OCI-LY3 (cell line): ENCODE data around the gene SERPINA12.

ENCODE experiments used
- H2AFZ ChIP-seq: fragments of 200-600, 300-600 bp; shearing (Covaris generic); 2 replicates; pipeline ENCODE4 v1.6.0; 2014; ENCODE audit warnings: antibody characterized with exemption, low read depth, low read length
- H3K27ac ChIP-seq: fragments of 200-600, 300-600 bp; sonication (generic); 2 replicates; pipeline ENCODE4 v1.5.1; 2014; ENCODE audit warnings: mild to moderate bottlenecking, low read length, moderate library complexity, mixed read lengths
- H3K27me3 ChIP-seq: fragments of 200-600, 300-600 bp; sonication (generic); 2 replicates; pipeline ENCODE4 v1.6.1; 2014; ENCODE audit warnings: low read depth, low read length, mixed read lengths
- H3K36me3 ChIP-seq: fragments of 200-600, 300-600 bp; sonication (generic); replicated peaks from 2 replicates; pipeline ENCODE3; 2014; ENCODE audit warnings: low read depth, low read length, mixed read lengths
- H3K4me1 ChIP-seq: fragments of 300-600, 200-600 bp; sonication (generic); 2 replicates; pipeline ENCODE4 v1.6.1; 2014; ENCODE audit warnings: low read length, mixed read lengths
- H3K4me2 ChIP-seq: fragments of 200-600, 300-600 bp; sonication (generic); 2 replicates; pipeline ENCODE4 v1.6.1; 2014; ENCODE audit warnings: low read length, mixed read lengths
- H3K4me3 ChIP-seq: fragments of 300-600, 200-600 bp; sonication (generic); 2 replicates; pipeline ENCODE4 v1.5.1; 2014; ENCODE audit warnings: antibody characterized with exemption, mild to moderate bottlenecking, low read length, moderate library complexity
- H3K79me2 ChIP-seq: fragments of 300-600, 200-600 bp; shearing (Covaris generic); 2 replicates; pipeline ENCODE4 v1.6.1; 2014; ENCODE audit warnings: mild to moderate bottlenecking, low read length, mixed read lengths
- H3K9ac ChIP-seq: fragments of 300-600, 200-600 bp; shearing (Covaris generic); 2 replicates; pipeline ENCODE4 v1.6.0; 2014; ENCODE audit warnings: mild to moderate bottlenecking, low read length, moderate library complexity
- H3K9me3 ChIP-seq: fragments of 200-600, 300-600 bp; shearing (Covaris generic); 2 replicates; pipeline ENCODE4 v1.6.1; 2014; ENCODE audit warnings: low read length, mixed read lengths; ENCODE audit not compliant: insufficient read depth
- H4K20me1 ChIP-seq: fragments of 200-600, 300-600 bp; sonication (generic); 2 replicates; pipeline ENCODE4 v1.6.1; 2016; ENCODE audit warnings: low read length, mixed read lengths; ENCODE audit not compliant: insufficient read depth
- CTCF ChIP-seq: fragments of 200-600, 300-600 bp; sonication (generic); IDR thresholded peaks from 2 replicates; pipeline ENCODE4 v1.5.1; 2014; ENCODE audit warnings: antibody characterized with exemption, low read length, low read depth
- EZH2phosphoT487 ChIP-seq: fragments of 200-600 bp; shearing (Covaris generic); IDR thresholded peaks from 2 replicates; pipeline ENCODE4 v1.6.1; 2018; ENCODE audit warnings: antibody characterized with exemption, mixed run types, low read depth

Gene SERPINA12

GRCh38 chr14:94499673-94500072 is 9.6 kb downstream of the SERPINA12 start:
- H3K79me2 ChIP-seq = no peaks in the 10 kb centered on the region
- no peaks in the 10 kb centered on the region for H3K4me1 ChIP-seq
- H3K36me3 ChIP-seq = no peaks in the 10 kb centered on the region
- no peak overlapping the region for H3K9ac ChIP-seq
- H2AFZ ChIP-seq = no peak overlapping the region
- no peaks in the 10 kb centered on the region for H4K20me1 ChIP-seq
- H3K27me3 ChIP-seq = peaks cover 33% of the 10 kb centered on the region
- no peak overlapping the region for H3K4me3 ChIP-seq
- H3K27ac ChIP-seq = no peak overlapping the region
- no peak overlapping the region for H3K4me2 ChIP-seq
- H3K9me3 ChIP-seq = no peaks in the 10 kb centered on the region
- no peak for TF ChIP-seq EZH2phosphoT487
- TF ChIP-seq CTCF = no peak

- no peaks in the 10 kb centered on the region for H3K4me1 ChIP-seq
- H4K20me1 ChIP-seq = no peaks in the 10 kb centered on the region
- H3K36me3 ChIP-seq = no peaks in the 10 kb centered on the region
- H3K27me3 ChIP-seq = peaks cover 45% of the 10 kb centered on the region
- H2AFZ ChIP-seq = no peak overlapping the region
- no peak overlapping the region for H3K9ac ChIP-seq
- no peaks in the 10 kb centered on the region for H3K9me3 ChIP-seq
- no peak overlapping the region for H3K27ac ChIP-seq
- TF ChIP-seq EZH2phosphoT487 (no peak), CTCF (no peak)
- H3K79me2 ChIP-seq = no peaks in the 10 kb centered on the region
- H3K4me3 ChIP-seq = no peak overlapping the region
- no peak overlapping the region for H3K4me2 ChIP-seq
Measured at GRCh38 chr14:94498215-94498614, 11.1 kb downstream of the SERPINA12 start.

GRCh38 chr14:94494085-94494484 is 15.2 kb downstream of the SERPINA12 start:
- H3K27ac ChIP-seq = no peak overlapping the region
- H3K79me2 ChIP-seq = no peaks in the 10 kb centered on the region
- no peaks in the 10 kb centered on the region for H4K20me1 ChIP-seq
- H3K4me1 ChIP-seq = no peaks in the 10 kb centered on the region
- H3K9ac ChIP-seq = no peak overlapping the region
- no peak overlapping the region for H3K4me3 ChIP-seq
- TF ChIP-seq EZH2phosphoT487 (no peak), CTCF (no peak)
- H3K4me2 ChIP-seq = no peak overlapping the region
- no peaks in the 10 kb centered on the region for H3K9me3 ChIP-seq
- H3K36me3 ChIP-seq = no peaks in the 10 kb centered on the region
- H3K27me3 ChIP-seq = peaks cover 32% of the 10 kb centered on the region
- no peak overlapping the region for H2AFZ ChIP-seq

- Histone ChIP-seq H3K27me3 (peaks cover 33% of the 10 kb centered on the region), H3K9ac (no peak overlapping the region), H3K4me3 (no peak overlapping the region), H3K4me1 (peaks cover 4% of the 10 kb centered on the region), H3K36me3 (no peaks in the 10 kb centered on the region), H4K20me1 (no peaks in the 10 kb centered on the region), H3K79me2 (no peaks in the 10 kb centered on the region), H3K9me3 (no peaks in the 10 kb centered on the region), H3K27ac (no peak overlapping the region), H2AFZ (no peak overlapping the region), H3K4me2 (no peak overlapping the region)
- TF ChIP-seq CTCF (no peak), EZH2phosphoT487 (no peak)
Measured at GRCh38 chr14:94491511-94491910, 17.8 kb downstream of the SERPINA12 start.
